Measurements from ENCODE around the gene ADIPOQ.
"Not testable (repeated sequence)": the region's sequence is repeated elsewhere in the genome, so short reads cannot be mapped to it uniquely, and the experiment has no call there.

Gene ADIPOQ

DNA sequence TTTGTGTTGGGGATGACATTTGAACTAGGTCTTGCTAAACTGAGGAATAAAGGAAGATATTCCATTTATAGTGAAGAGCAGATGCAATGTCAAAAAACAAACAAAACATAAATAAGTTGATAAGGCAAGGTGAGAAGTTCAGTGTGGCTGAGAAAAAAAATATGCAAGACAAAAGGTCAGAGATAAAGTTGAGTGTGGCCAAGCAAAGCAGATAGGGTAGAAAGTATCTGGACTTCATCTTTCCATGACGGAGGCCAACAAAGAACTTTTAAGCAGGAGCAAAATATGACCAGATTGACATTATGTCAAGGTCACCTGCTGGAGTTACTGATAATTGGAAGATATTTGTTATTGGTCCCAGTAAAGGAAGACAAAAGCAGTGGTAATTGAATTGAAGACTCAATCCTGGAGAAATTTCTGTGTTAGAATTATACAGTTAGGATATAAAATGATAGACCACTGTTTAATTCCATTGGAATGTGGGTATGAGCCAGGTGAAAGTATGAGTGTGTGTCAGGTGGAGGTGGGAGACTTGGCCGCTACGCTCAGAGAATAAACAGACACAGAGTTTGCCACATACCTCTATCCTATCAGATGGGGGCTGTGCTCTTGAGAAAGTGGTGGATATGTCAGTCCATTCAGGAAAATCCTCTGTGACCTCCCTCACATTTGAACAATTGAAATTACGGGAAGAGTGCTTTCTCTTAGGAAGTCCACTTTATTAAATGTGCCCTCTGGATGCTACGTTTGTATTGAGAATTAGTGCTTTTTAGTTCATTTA is 28.1 kb downstream of the ADIPOQ start:
- no peak for DNase-seq (ENCODE audit: low read depth in 2 of 2)

DNA sequence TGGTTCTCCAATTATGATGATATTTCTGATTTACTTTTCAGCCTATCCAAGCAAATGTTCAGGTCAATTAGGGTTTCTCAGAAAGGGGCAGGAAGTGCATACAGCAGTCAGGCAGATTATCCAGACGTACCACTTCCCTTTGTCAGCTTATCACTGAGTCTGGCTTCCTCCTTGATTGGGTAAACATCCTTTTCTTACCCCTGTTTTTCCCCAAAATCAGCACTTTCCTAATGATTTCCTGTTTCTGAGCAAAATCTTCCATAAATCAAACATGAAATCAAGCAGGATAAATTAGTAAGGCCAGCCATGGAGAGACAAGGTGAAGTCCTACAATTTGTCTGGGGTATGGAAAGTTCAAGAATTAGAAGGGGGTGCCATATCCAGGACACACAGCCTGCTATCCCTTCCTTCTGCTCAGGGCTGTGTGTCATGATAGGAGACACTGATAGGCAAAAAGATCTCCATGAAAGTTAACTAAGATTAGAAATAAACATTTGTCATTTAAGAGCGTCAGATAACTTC is 29.0 kb downstream of the ADIPOQ start:
- no peak for DNase-seq (ENCODE audit: low read depth in 2 of 2)

DNA sequence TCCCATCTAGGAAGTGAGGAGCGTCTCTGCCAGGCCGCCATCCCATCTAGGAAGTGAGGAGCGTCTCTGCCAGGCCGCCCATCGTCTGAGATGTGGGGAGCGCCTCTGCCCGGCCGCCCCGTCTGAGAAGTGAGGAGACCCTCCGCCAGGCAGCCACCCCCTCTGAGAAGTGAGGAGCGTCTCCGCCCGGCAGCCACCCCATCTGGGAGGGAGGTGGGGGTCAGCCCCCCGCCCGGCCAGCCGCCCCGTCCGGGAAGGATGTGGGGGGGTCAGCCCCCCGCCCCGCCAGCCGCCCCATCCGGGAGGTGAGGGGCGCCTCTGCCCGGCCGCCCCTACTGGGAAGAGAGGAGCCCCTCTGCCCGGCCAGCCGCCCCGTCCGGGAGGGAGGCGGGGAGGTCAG is 31.3 kb downstream of the ADIPOQ start:
- DNase-seq (ENCODE audit: low read depth in 2 of 2): not testable (repeated sequence)

DNA sequence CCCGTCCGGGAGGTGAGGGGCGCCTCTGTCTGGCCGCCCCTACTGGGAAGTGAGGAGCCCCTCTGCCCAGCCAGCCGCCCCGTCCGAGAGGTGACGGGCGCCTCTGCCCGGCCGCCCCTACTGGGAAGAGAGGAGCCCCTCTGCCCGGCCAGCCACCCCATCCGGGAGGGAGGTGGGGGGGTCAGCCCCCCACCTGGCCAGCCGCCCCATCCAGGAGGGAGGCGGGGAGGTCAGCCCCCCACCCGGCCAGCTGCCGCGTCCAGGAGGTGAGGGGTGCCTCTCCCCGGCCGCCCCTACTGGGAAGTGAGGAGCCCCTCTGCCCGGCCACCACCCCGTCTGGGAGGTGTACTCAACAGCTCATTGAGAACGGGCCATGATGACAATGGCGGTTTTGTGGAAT is 31.7 kb downstream of the ADIPOQ start:
- DNase-seq (ENCODE audit: low read depth in 2 of 2): not testable (repeated sequence)

DNA sequence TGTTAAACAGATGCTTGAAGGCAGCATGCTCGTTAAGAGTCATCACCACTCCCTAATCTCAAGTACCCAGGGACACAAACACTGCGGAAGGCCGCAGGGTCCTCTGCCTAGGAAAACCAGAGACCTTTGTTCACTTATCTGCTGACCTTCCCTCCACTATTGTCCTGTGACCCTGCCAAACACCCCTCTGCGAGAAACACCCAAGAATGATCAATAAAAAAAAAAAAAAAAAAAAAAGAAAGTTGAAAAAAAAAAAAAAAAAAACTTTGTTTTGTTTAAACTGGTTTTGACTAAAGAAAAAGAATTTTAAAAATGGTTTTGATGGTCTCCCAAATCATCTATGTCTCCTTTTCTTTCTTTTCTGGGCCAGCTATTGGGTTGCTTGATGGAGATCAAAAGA is 32.3 kb downstream of the ADIPOQ start:
- DNase-seq (ENCODE audit: low read depth in 2 of 2): not testable (repeated sequence)

DNA sequence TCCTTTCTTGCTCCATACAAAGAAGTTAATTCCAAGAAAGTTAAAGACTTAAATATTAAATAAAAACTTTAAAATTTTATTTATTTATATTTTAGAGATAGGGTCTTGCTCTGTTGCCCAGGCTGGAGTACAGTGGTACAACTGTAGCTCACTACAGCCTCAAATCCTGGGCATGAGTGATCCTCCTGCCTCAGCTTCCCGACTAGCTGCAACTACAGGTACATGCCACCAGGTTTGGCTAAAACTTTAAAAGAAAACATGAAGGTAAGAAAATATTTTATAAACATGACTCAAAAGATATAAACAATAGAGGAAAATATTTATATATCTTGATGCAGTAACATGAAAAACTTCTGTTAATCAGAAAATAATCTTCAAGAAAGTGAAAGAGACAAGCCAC is 33.2 kb downstream of the ADIPOQ start:
- no peak for DNase-seq (ENCODE audit: low read depth in 2 of 2)

DNA sequence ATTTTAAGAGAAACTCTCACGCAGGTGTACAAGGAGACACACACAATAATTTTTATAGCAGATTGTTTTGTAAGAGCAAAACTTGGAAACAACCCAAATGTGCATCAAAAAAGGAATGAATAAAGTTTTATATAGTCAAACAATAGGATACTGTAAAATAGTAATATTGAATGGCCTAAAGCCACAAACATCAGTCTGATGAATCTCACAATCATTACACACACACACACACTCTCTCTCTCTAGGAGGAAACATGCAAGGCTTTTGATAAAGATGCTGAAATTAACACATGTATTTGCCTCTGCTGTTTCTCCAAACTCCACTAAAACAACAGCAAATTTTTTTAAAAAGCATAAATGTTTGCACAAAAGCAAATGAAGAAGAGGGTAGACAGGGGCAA is 37.3 kb downstream of the ADIPOQ start:
- no peak for DNase-seq (ENCODE audit: low read depth in 2 of 2)

DNA sequence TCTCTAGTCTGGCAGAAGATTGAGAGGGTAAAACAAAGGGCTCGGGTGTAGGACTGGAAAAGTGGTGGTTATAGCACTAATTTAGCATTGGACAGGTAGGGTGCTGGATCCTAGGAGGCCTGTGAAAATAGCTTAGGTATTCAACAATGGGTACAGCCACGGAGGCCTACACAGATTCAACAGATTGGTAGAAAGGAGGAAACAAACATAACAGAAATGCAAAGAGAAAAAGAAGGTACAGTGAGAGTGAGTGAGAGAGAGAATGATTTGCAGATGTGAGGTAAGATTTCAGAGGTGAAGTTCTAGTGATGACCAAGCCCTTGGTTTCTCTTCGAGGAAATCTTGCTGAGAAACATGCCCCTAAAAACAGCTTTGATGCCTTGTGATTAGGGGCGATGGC is 37.9 kb downstream of the ADIPOQ start:
- DNase-seq (ENCODE audit: low read depth in 2 of 2): no peak

DNA sequence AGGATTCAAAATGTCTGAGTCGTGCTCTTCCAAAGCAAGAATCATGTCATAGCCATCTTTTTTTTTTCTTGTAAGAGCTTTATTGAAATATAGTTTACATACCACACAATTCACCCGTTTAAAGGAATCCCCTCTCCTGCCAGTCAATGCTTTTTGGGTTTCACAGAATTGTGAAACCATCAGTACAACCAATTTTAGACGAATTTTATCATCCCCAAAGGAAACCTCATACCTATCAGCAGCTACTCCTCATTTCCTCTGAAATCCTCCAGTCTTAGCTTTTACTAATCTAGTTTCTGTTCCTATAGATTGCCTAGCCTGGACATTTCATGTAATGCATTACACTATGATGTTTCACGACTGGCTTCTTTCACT is 39.6 kb downstream of the ADIPOQ start:
- DNase-seq (ENCODE audit: low read depth in 2 of 2): no peak

DNA sequence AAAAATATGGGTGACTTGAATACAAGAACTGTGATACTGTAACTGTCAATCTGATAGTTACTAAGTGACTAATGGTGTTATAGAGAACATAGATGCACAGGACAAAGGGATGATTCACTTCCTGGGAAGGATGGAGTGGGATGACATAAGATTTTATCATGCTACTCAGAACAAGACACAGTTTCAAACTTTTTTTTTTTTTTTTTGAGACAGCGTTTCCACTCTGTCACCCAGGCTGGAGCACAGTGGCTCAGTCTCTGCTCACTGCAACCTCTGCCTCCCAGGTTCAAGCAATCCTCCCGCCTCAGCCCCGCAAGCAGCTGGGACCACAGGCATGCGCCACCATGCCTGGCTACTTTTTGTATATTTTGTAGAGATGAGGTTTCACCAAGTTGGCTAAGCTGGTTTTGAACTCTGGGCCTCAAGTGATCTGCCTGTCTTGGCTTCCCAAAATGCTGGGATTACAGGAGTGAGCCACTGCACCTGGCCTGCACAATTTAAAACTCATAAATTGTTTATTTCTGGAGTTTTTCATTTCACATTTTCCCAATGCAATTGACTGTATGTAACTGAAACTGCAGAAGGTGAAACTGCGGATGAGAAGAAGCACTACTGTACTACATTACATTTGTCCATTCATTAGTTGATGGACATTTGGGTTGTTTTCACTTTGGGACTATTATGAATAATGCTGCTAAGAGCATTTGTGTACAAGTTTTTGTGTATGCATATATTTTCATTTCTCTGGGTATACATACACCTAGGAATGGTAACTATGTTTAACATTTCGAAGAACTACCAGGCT is 40.6 kb downstream of the ADIPOQ start:
- DNase-seq (ENCODE audit: low read depth in 2 of 2): peak; percentile 27 to 44

DNA sequence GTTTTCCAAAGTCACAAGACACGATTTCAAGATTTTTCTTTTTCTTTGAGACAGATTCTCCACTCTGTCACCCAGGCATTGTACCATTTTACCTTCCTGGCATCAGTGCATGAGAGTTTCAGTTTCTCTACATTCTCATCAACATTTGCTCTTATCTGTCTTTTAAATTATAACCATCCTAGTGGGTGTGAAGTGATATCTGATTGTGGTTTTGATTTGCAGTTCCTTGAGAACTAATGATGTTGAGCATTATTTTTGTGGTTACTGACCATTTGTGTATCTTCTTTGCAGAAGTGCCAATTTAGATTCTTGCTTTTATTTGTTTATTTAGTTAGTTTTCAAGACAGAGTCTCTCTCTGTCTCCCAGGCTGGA is 41.2 kb downstream of the ADIPOQ start:
- no peak for DNase-seq (ENCODE audit: low read depth in 2 of 2)

DNA sequence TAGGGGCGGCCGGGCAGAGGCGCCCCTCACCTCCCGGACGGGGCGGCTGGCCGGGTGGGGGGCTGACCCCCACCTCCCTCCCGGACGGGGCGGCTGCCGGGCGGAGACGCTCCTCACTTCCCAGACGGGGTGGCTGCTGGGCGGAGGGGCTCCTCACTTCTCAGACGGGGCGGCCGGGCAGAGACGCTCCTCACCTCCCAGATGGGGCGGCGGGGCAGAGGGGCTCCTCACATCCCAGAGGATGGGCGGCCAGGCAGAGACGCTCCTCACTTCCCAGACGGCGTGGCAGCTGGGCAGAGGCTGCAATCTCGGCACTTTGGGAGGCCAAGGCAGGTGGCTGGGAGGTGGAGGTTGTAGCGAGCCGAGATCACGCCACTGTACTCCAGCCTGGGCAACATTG is 42.4 kb downstream of the ADIPOQ start:
- not testable (repeated sequence) for DNase-seq (ENCODE audit: low read depth in 2 of 2)

DNA sequence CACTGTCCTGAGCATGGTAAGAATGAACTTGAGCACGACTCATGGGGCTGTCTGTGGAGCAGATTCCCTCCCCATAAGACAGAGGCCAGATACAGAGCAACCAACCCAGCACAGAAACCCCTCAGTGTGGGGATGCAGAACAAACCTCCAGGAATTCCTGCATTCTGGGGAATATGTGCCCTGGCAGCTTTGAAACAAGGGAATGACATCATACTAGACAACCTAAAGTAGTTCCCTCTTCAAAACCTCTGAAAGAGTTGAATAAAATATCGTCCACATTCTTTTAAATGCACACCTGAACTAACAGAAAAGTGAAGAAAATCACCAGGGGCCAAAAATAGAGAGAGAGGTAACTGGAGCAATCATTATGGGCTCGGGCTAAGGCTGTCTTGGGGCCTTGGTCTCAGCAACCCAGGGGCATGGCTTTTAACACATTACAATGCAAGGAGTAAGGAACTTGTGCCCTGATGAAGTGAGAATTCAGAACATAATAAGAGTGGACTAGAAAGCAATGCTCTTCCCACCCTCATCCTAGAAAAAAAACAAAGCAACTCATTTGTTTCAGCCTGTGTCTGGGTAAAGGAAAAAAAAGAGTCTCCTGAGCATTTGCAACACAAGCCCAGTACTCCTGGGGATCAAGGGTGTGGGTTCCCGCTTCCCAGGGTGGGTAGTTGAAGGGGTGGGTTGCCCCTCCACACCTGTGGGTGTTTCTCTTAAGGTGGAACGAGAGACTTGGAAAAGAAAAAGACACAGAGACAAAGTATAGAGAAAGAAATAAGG is 43.9 kb downstream of the ADIPOQ start:
- no peak for DNase-seq (ENCODE audit: low read depth in 2 of 2)

DNA sequence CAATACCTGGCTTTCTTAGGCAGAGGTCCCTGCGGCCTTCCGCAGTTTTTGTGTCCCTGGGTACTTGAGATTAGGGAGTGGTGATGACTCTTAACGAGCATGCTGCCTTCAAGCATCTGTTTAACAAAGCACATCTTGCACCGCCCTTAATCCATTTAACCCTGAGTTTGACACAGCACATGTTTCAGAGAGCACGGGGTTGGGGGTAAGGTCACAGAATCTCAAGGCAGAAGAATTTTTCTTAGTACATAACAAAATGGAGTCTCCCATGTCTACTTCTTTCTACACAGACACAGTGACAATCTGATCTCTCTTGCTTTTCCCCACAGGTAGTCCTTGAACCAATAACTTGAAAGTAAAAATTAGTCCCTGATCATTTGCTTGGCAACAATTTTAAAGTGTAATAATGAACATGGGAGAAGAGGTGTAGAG is 45.0 kb downstream of the ADIPOQ start:
- not testable (repeated sequence) for DNase-seq (ENCODE audit: low read depth in 2 of 2)

DNA sequence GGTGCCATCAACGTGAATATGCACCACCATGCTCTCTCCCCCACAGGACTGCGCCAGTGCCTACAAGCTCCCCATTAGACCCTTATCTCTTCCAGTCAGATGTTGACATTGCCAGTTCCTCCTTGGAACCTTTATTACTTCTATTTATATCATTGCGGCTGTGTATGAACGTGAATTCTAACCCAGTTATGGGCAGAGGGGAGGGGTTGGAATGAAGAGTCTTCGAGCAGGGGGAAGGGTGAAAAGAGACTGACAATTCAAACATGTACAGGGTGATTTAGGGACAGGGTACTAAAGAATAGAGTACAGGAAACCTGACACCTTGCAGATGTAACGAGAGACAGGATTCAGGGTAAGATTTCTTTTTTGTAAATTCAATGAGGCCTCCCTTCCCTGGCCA is 46.1 kb downstream of the ADIPOQ start:
- DNase-seq (ENCODE audit: low read depth in 2 of 2): no peak

DNA sequence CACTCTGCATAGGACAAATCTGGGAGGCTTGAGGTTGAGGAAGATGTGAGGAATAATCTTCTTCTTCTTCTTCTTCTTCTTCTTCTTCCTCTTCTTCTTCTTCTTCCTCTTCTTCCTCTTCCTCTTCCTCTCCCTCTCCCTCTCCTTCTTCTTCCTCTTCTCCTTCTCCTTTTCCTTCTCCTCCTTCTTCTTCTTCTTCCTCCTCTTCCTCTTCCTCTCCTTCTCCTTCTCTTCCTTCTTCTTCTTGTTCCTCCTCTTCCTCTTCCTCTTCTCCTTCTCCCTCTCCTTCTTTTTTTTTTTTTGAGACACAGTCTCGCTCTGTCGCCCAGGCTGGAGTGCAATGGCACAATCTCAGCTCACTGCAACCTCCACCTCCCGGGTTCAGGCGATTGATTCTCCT is 47.2 kb downstream of the ADIPOQ start:
- DNase-seq (ENCODE audit: low read depth in 2 of 2): not testable (repeated sequence)

DNA sequence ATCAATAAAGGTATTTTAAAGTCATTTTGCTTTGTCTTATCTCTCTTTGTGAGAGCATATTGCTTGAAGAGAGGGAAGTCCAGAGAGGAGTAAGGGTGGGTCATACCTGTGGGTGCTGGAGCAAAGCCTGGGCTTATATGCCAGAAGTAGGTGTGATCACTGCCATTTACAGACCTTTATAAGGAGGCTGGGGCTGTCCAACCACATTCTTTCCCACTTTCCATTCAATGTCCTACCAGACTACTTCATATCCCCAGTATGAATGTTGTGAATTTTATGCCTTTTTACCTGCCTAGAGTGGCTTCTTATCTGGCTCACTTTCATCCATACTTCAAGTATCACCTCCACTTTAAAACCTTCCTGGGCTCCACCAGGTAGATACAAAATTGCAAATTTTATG is 48.4 kb downstream of the ADIPOQ start:
- DNase-seq (ENCODE audit: low read depth in 2 of 2): no peak

DNA sequence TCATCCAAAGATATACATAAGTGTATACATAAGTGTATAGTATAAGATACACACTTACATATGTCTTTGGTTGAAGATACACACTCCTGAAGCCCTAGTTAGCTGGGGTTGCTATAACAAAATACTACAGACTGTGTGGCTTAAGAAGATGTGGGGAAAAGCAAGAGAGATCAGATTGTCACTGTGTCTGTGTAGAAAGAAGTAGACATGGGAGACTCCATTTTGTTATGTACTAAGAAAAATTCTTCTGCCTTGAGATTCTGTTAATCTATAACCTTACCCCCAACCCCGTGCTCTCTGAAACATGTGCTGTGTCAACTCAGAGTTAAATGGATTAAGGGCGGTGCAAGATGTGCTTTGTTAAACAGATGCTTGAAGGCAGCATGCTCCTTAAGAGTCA is 50.6 kb downstream of the ADIPOQ start:
- DNase-seq (ENCODE audit: low read depth in 2 of 2): not testable (repeated sequence)

DNA sequence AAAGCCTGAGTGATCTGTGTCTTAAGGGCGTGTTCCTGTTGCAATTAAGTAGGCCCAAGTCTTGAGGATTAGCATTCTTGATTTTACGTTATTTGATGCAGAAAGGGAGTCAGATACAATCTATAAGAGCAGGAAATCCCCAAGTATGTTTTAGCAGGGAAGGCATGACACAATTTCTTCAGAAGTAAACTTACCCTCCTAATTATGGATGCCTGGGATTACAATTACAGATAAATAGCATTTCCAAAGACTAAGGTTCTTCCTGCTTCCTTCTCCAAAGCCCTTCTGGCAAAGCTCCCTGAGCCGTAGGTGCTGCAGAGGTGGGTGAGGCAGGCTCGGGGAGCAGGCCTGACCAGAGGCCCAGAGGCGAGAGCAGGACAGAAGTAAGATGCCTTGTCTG is 52.9 kb downstream of the ADIPOQ start:
- DNase-seq (ENCODE audit: low read depth in 2 of 2): no peak

DNA sequence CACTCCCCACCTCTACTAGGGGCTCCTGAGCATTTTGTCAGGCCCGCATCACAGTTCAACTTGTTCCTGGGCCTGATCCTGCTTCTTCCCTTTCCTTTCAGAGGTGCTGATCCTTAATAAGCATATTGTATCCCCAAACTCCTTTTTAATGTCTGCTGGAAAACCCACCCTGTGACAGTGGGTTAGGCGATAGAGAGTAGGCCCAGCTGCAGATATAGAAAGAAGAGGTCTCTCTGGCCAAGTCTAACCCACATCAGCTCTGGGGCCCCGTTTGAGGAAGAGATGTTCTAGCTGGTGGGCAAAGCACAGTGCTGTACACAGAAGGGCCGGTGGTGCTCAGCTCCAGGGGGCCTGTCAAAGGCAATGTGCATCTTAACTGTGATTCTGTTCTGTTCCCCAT is 53.5 kb downstream of the ADIPOQ start:
- DNase-seq (ENCODE audit: low read depth in 2 of 2): no peak

DNA sequence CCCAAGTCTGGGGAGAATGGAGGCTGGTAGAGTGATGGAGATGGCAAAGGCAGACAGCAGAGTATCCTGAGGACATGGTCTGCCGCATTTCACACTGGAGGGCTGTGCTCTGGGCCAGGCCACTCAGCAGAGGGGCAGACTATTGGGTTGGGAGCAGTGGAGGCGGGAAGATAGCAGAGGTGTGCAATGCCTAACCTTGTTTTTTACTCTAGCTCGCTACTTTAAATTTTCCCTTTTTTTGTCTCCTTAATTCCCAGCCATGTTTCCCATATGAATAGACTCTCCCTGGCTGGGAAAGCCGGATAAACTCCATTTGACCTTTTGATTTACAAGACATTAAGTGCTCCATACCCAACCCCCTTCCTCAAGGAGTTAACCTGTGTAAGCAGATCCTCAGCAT is 54.4 kb downstream of the ADIPOQ start:
- no peak for DNase-seq (ENCODE audit: low read depth in 2 of 2)

DNA sequence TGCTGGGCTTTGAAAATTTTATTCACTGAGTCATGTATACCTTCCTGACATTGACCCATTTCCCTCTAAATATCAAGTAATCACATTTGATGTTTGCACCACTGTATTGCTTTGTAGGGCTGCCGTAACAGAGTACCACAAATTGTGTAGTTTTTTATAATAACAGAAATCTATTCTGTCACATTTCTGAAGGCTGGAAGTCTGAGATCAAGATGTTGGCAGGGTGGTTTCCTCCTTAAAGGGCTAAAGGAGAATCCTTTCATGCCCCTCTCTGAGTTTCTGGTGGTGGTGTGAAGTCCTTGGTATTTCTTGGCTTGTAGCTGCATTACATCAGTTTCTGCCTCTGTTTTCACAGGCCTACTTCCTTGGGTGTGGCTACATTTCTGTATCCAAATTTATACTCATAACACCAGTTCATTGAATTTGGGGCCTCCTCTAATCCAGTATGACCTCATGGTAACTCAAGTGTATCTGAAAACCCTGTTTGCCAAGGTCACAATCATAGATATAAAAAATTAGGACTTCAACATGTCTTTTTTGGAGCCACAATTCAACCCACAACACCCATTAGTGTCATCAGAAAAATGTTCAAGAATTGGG is 58.7 kb downstream of the ADIPOQ start:
- DNase-seq (ENCODE audit: low read depth in 2 of 2): no peak

Measured in stimulated activated CD8-positive, alpha-beta memory T cell treated with anti-CD3 and anti-CD28 coated beads, Interleukin-2, amount 100 ng/mL, for 48 hours (primary cell).